ENCODE measurements around the gene PTPRD.

GRCh38 chr9:8874482-8874881, 1738.3 kb downstream of the PTPRD start:
- TF ChIP-seq CTCF (IDR thresholded peaks at IDR 0.05) = no peak
- TF ChIP-seq POLR2A (IDR thresholded peaks at IDR 0.05) = no peak
- TF ChIP-seq POLR2AphosphoS5 (IDR thresholded peaks at IDR 0.05) = no peak
